Measurements from ENCODE around the gene CEP170B. TPM values are rescaled to one million over a fixed set of nuclear protein-coding genes. Genes with fewer than 3 reads are reported as not detected.

CEP170B gene
- total and polyA plus RNA-seq, 2 of the 8 experiments (the other 6 are each of a cell fraction or from before 2014, with no cell fraction given): 9.1 to 33.8 TPM

DNA sequence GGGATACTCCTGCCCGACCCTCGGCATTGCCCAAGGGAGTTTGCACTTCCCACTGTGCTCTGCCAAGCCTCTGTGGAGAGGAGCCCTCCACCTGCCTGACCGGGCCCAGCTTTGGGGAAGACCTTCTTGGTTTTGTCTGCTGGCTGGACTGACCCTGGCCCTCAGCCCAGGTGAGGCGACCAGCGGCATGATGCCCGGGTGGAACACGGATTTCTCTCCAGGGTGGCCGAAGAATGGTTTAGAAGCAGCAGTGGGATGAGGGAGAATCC lies 48.5 kb upstream of the CEP170B start:
- no peak overlapping the region for H3K23ac ChIP-seq (ENCODE audit: insufficient read length)
- H3K23me2 ChIP-seq (ENCODE audit: low read depth, low read length): peaks cover 9% of the 10 kb centered on the region; the same call in 1 of the 2 replicates
- peak overlapping the region; percentile 26; the same call in 1 of the 2 replicates for H2AK5ac ChIP-seq (ENCODE audit: low read depth, low read length)
- H2BK5ac ChIP-seq (ENCODE audit: low read depth, low read length): peak overlapping the region; percentile 94; the same call in 1 of the 2 replicates
- no peak for DNase-seq (ENCODE audit: low read depth in 1 of 2, low spot score in 2 of 2)
- peak overlapping the region; percentile 96 for H4K5ac ChIP-seq (ENCODE audit: insufficient read length, low read depth, low read length)
- peak overlapping the region; percentile 94 for H3K56ac ChIP-seq (replicated peaks; ENCODE audit: insufficient read length, low read depth, low read length)
- H3K9ac ChIP-seq (replicated peaks in 1 of 4; ENCODE audit: extremely low read depth in 1 of 4, low read depth in 3 of 4, low read length in 3 of 4): peak overlapping the region; percentile 73 to 89 (median 88)
- H3K79me1 ChIP-seq (ENCODE audit: low read depth, low read length): peaks cover 2% of the 10 kb centered on the region; the same call in 1 of the 2 replicates
- no peak overlapping the region for H2BK15ac ChIP-seq (ENCODE audit: low read length)
- peak overlapping the region; percentile 93 for H4K91ac ChIP-seq (replicated peaks; ENCODE audit: insufficient read length, low read length)
- H2BK120ac ChIP-seq (replicated peaks; ENCODE audit: low read depth, low read length): no peak overlapping the region
- peaks cover 0 to 4% of the 10 kb centered on the region in 2 experiments for H4K20me1 ChIP-seq (replicated peaks in 1 of 2; ENCODE audit: control insufficient read depth in 1 of 2, insufficient read depth in 2 of 2, low read length in 2 of 2)
- H2AFZ ChIP-seq (ENCODE audit: low read length): peak overlapping the region; percentile 65; the same call in 1 of the 2 replicates
- POLR2A ChIA-PET (ENCODE audit: partially characterized antibody): no interaction called here
- no peaks in the 10 kb centered on the region for H3K9me3 ChIP-seq (ENCODE audit: insufficient read depth in 2 of 2, low read depth in 1 of 2, low read length in 1 of 2)
- H2BK20ac ChIP-seq (ENCODE audit: low read length): no peak overlapping the region
- H3K14ac ChIP-seq (ENCODE audit: insufficient read length): no peak overlapping the region
- H3K4me2 ChIP-seq (ENCODE audit: insufficient read depth in 1 of 2, low read depth in 2 of 2, low read length in 2 of 2): peak overlapping the region; percentile 79 to 98
- TF ChIP-seq EZH2 (IDR thresholded peaks at IDR 0.05; ENCODE audit: low read depth, low read length, severe bottlenecking): peak; percentile 14
- no peak for TF ChIP-seq POU5F1 (IDR thresholded peaks at IDR 0.05; ENCODE audit: low read depth, low read length)
- H4K8ac ChIP-seq (ENCODE audit: extremely low read depth, insufficient read depth, low read length): peak overlapping the region; percentile 94; the same call in 1 of the 2 replicates
- H3K4me3 ChIP-seq (ENCODE audit: extremely low read depth in 1 of 4, insufficient read depth in 2 of 4, low read depth in 3 of 4, low read length in 4 of 4): peak overlapping the region; percentile 80 to 87 (median 86)
- WGBS, 2 experiments (ENCODE audit: extremely low coverage in 1 of 2, insufficient coverage in 1 of 2, insufficient read length in 1 of 2, insufficient replicate concordance in 2 of 2, low coverage in 1 of 2, low lambda C conversion rate in 2 of 2, missing lambda C conversion rate in 1 of 2): 8% methylated on average over 8 of the region's 8 CpGs; no CpG with 5 or more reads in 1 of the 2 experiments
- no peaks in the 10 kb centered on the region for H3K79me2 ChIP-seq (ENCODE audit: control insufficient read depth in 1 of 2, insufficient read depth in 2 of 2, low read length in 2 of 2)
- no peak overlapping the region for H2BK12ac ChIP-seq (ENCODE audit: low read depth, low read length)
- H3K27ac ChIP-seq (ENCODE audit: low read depth, low read length): 0 out of 2 replicates have a peak overlapping the region, but pooled peaks have one; percentile 68
- H3K18ac ChIP-seq (ENCODE audit: extremely low read depth, low read length): no peak overlapping the region; the same call in 1 of the 2 replicates
- peak overlapping the region; percentile 6 for H3K4ac ChIP-seq (replicated peaks; ENCODE audit: insufficient read length, low read depth, low read length)
- peaks cover 0 to 5% (median under 1%) of the 10 kb centered on the region in 4 experiments; a peak in 3 of 7 replicates for H3K4me1 ChIP-seq (replicated peaks in 1 of 4; ENCODE audit: control insufficient read depth in 3 of 4, insufficient read depth in 4 of 4, low read length in 3 of 4)
- peaks cover 0 to 4% (median 0%) of the 10 kb centered on the region in 4 experiments; a peak in 3 of 7 replicates for H3K27me3 ChIP-seq (replicated peaks in 1 of 4; ENCODE audit: control insufficient read depth in 3 of 4, extremely low read depth in 1 of 4, insufficient read depth in 3 of 4, low read length in 3 of 4)
- CTCF ChIA-PET (ENCODE audit: partially characterized antibody): interaction anchor here (0.7 kb wide), 1 partner anchor 464 kb away, joined by 3 read pairs; no protein-coding TSS in a partner anchor
- FAIRE-seq: no peak
- H3K36me3 ChIP-seq (ENCODE audit: control insufficient read depth in 2 of 4, insufficient read depth in 4 of 4, low read length in 3 of 4): peaks cover 0 to 4% (median 0%) of the 10 kb centered on the region in 4 experiments; a peak in 1 of 8 replicates

All from H1 (cell line).